GM19468 (cell line): Measurements from ENCODE around the gene CHMP4B.

Experiments
- ATAC-seq: cut with Tn5 transposase; IDR thresholded peaks from one replicate; pipeline ENCODE4 v1.9.1; 2021; ENCODE audit warnings: mild to moderate bottlenecking, moderate library complexity, moderate number of reproducible peaks; ENCODE audit not compliant: unreplicated experiment; ENCODE audit errors: extremely low read depth

The CHMP4B gene

GRCh38 chr20:33884633-33885032 is 73.5 kb downstream of the CHMP4B start:
- no peak for ATAC-seq

GRCh38 chr20:33889312-33889711 is 78.2 kb downstream of the CHMP4B start:
- ATAC-seq = no peak

GRCh38 chr20:33890557-33890956 is 79.4 kb downstream of the CHMP4B start:
- ATAC-seq = no peak

- no peak for ATAC-seq
Observed at GRCh38 chr20:33893314-33893713, 82.2 kb downstream of the CHMP4B start.

- no peak for ATAC-seq
Observed at GRCh38 chr20:33894798-33895197, 83.7 kb downstream of the CHMP4B start.

- no peak for ATAC-seq
Observed at GRCh38 chr20:33896509-33896908, 85.4 kb downstream of the CHMP4B start.

GRCh38 chr20:33897313-33897912 is 86.3 kb downstream of the CHMP4B start:
- ATAC-seq = no peak

- no peak for ATAC-seq
Observed at GRCh38 chr20:33899106-33899505, 88.0 kb downstream of the CHMP4B start.

GRCh38 chr20:33900521-33901131 is 89.5 kb downstream of the CHMP4B start:
- no peak for ATAC-seq

- ATAC-seq = no peak
Observed at GRCh38 chr20:33901132-33901523, 90.0 kb downstream of the CHMP4B start.

GRCh38 chr20:33902011-33902410 is 90.9 kb downstream of the CHMP4B start:
- ATAC-seq = no peak
